GM18517 (cell line): ENCODE results near the gene CELF4.
"Not testable (repeated sequence)": the region's sequence is repeated elsewhere in the genome, so short reads cannot be mapped to it uniquely, and the experiment has no call there.

ENCODE experiments used
- ATAC-seq: cut with Tn5 transposase; IDR thresholded peaks from one replicate; pipeline ENCODE4 v1.9.1; 2021; ENCODE audit warnings: mild to moderate bottlenecking, moderate library complexity; ENCODE audit not compliant: unreplicated experiment

The CELF4 gene

GRCh38 chr18:37375181-37375580 is 190.4 kb downstream of the CELF4 start:
- ATAC-seq: no peak

GRCh38 chr18:37368110-37368954 is 197.3 kb downstream of the CELF4 start:
- no peak for ATAC-seq

- ATAC-seq: no peak
Measured at GRCh38 chr18:37364237-37364636, 201.4 kb downstream of the CELF4 start.

GRCh38 chr18:37362158-37362890 is 203.3 kb downstream of the CELF4 start:
- ATAC-seq: no peak

GRCh38 chr18:37361335-37362157 is 204.1 kb downstream of the CELF4 start:
- no peak for ATAC-seq

- ATAC-seq: not testable (repeated sequence)
Measured at GRCh38 chr18:37358061-37358460, 207.5 kb downstream of the CELF4 start.

GRCh38 chr18:37355772-37356171 is 209.8 kb downstream of the CELF4 start:
- ATAC-seq: no peak

- ATAC-seq: no peak
Measured at GRCh38 chr18:37351110-37351509, 214.5 kb downstream of the CELF4 start.

- ATAC-seq: no peak
Measured at GRCh38 chr18:37348729-37349128, 216.9 kb downstream of the CELF4 start.

GRCh38 chr18:37346048-37346447 is 219.6 kb downstream of the CELF4 start:
- no peak for ATAC-seq

- ATAC-seq: no peak
Measured at GRCh38 chr18:37343542-37343851, 222.1 kb downstream of the CELF4 start.

- no peak for ATAC-seq
Measured at GRCh38 chr18:37341473-37342086, 224.0 kb downstream of the CELF4 start.

GRCh38 chr18:37341016-37341415 is 224.6 kb downstream of the CELF4 start:
- ATAC-seq: no peak

- ATAC-seq: no peak
Measured at GRCh38 chr18:37339701-37340215, 225.8 kb downstream of the CELF4 start.

GRCh38 chr18:37336568-37337285 is 228.9 kb downstream of the CELF4 start:
- ATAC-seq: no peak

- ATAC-seq: no peak
Measured at GRCh38 chr18:37335409-37335736, 230.2 kb downstream of the CELF4 start.

GRCh38 chr18:37334631-37335408 is 230.8 kb downstream of the CELF4 start:
- no peak for ATAC-seq

GRCh38 chr18:37332628-37333420 is 232.8 kb downstream of the CELF4 start:
- ATAC-seq: no peak

GRCh38 chr18:37332219-37332618 is 233.4 kb downstream of the CELF4 start:
- ATAC-seq: no peak
